Spleen (tissue), 7 donors: ENCODE measurements around the gene FAM240A.

Experiments used
- CTCF ChIP-seq, 11 experiments: fragments of 200-600 bp in 7 of 11; fragments of 450-650 bp in 4 of 11; sonication (generic) in 4 of 11; IDR thresholded peaks in 8 of 11; conservative IDR thresholded peaks in 3 of 11; 1 replicate in 7 of 11; 2 replicates in 4 of 11; pipeline versions ENCODE4 v1.4.0 to v1.8.0; 2016 to 2021; ENCODE audit warnings: antibody characterized with exemption in 11 of 11, inconsistent platforms in 4 of 11, mild to moderate bottlenecking in 1 of 11
- POLR2A ChIP-seq, 3 donors: fragments of 450-650 bp; IDR thresholded peaks; one replicate each; pipeline ENCODE4 v1.5.1; 2017; ENCODE audit warnings: antibody characterized with exemption in 3 of 3, mild to moderate bottlenecking in 1 of 3
- donor health status: DM: no; HTN: no; CAD: no; lungs with moderate emphysema.
- donor health status: DM: no; HTN: no; CAD: no.
- donor health status: DM: no; HTN: no; CAD: no.

- TF ChIP-seq CTCF (IDR thresholded peaks at IDR 0.05 in 8 of 11, conservative IDR thresholded peaks at IDR 0.05 in 3 of 11) (no peak), POLR2A (IDR thresholded peaks at IDR 0.05) (no peak)
Observed at GRCh38 chr3:46668591-46668990, 56.3 kb downstream of the FAM240A start.
